GM21576 (cell line): Measurements from ENCODE around the gene PPM1L.

Experiments
- ATAC-seq: cut with Tn5 transposase; IDR thresholded peaks from one replicate; pipeline ENCODE4 v1.9.1; 2021; ENCODE audit warnings: mild to moderate bottlenecking, moderate library complexity; ENCODE audit not compliant: unreplicated experiment

Gene PPM1L

GRCh38 chr3:160758929-160759577 is 3.0 kb downstream of the PPM1L start:
- no peak for ATAC-seq

DNA sequence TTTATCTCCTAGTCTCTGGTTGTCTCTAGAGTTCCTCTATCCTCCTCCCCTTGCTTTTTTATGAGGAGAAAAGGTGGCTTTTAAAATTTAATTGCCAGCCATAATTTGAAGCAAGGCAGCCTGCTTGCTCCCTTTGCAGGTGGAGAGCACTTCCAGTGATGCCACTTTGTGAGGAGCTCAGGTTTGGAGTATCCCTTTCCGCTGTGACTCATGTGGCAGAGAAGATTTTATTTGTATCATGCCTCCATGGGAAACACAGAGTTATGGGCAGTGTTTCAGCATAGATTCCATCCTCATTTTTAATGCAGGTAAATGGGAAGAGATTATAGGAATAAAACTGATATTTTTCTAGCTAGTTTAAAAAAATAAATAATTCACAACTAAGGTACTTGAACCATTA is 7.0 kb downstream of the PPM1L start:
- ATAC-seq = no peak

DNA sequence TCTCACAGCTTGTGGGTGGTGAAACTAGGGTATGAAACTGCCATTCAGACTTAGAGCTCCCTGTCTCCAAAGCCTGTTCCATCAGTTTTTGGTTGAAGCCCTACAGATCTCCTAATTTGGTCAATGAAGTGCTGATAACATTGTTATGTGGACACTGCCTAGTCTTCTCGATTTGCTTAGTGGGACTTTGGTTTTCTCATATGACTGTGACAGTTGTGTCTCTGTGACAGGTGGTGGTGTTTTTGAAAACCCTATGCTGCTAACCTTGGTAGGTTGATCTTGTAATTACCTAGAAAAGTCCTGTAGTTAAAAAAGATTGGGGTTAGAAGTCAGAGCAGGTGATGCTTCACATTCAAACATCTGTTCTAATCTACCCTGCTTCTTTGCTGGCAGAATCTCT is 9.2 kb downstream of the PPM1L start:
- no peak for ATAC-seq

- ATAC-seq = no peak
These were observed 12.0 kb downstream of the PPM1L start for GRCh38 chr3:160768031-160768430.

GRCh38 chr3:160768918-160769317 is 12.9 kb downstream of the PPM1L start:
- no peak for ATAC-seq

GRCh38 chr3:160771811-160772459 is 15.9 kb downstream of the PPM1L start:
- no peak for ATAC-seq

DNA sequence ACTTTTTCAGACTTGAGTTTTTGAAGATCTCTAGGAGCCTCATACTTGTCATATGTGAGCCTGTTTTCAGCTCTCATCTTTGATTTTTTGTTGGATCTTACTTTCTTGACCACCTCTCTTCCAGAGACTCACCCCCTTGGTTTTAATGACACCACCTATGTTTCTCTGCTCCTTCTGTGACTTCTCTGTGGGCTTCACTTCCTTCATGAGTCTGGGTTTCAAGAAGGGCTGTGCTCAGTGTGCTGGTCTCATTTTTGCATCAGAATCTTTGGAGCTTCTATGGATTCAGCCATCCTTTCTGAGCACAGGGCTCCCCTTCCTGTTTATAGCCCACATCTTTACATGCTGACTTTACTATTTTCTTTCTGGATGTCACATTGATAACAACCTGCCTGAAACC is 17.7 kb downstream of the PPM1L start:
- ATAC-seq = no peak

- no peak for ATAC-seq
These were observed 18.1 kb downstream of the PPM1L start for GRCh38 chr3:160774172-160774571.

- ATAC-seq = no peak
These were observed 22.4 kb downstream of the PPM1L start for GRCh38 chr3:160778480-160778879.

DNA sequence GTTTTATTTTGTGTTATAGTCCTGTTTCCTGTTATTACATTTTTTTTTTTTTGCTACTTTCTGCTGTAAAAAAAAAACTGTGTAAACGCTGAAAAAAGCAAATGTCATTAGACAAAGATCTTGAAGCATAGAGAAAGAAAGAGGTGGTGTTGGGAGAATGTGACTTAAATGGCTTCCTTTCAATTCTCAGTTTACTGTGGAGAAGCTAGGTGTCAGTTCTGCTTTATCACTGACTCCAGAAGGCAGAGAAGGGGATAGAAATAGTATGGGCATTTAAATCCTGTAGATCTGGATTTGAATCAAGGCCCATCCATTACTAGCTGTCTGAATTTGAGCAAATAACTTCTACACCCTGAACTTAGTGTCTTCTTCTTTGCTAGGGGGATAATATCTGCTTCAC is 23.0 kb downstream of the PPM1L start:
- ATAC-seq = no peak

- no peak for ATAC-seq
These were observed 24.2 kb downstream of the PPM1L start for GRCh38 chr3:160780245-160780644.

GRCh38 chr3:160781402-160781801 is 25.4 kb downstream of the PPM1L start:
- ATAC-seq = no peak

DNA sequence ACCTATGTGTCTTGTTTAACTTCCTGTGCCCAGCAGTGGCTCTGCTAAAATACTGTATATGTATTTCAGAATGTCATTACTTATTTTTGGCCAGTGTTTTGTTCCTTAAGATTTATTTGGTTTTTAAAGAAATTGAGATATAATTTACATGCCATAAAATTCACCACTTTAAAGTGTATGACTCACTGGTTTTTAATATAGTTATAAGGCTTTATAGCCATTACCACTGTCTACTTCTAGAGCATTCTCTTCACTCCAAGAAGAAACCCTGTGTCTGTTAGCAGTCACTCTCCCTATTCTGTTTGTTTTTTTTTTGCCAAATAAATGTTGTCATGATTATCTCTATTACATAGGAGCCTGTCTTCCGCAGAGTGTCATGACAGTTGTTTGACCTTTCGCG is 25.8 kb downstream of the PPM1L start:
- ATAC-seq = no peak

- no peak for ATAC-seq
These were observed 28.8 kb downstream of the PPM1L start for GRCh38 chr3:160784853-160785252.

DNA sequence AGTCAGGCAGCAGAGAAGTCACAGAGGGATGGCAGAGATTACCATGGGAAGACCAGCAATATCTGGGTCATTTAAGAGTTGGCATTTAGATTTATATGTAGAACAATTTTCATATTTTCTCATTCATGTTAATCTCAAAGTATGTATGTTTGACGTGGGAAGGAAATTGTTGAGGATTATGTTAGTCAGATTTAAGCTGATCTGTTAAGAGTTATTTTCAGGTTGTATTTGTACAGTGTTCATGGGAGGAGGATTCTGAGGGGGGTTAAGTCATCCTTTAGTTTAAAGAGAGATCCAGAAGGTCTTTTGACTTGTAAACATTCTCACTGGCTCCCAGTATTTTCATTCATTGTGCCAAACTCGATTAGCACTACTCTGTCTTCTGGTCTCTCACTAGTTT is 34.7 kb downstream of the PPM1L start:
- no peak for ATAC-seq

DNA sequence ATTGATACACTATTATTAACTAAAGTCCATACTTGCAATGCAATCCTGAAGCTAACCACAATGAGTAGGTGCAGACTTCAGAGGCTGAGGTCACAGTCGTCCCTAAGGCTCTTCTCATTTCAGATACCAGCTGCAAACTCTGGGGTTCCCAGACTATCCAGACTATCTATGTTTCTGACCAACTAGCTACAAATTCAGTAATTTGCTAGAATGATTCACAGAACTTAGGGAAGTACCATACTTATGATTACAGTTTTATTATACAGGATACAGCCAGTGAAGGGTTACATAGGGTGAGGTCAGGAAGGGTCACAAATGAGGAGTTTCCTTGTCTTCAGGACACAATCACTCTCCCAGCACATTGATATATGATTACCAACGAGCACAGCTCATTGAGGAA is 36.5 kb downstream of the PPM1L start:
- ATAC-seq = no peak

DNA sequence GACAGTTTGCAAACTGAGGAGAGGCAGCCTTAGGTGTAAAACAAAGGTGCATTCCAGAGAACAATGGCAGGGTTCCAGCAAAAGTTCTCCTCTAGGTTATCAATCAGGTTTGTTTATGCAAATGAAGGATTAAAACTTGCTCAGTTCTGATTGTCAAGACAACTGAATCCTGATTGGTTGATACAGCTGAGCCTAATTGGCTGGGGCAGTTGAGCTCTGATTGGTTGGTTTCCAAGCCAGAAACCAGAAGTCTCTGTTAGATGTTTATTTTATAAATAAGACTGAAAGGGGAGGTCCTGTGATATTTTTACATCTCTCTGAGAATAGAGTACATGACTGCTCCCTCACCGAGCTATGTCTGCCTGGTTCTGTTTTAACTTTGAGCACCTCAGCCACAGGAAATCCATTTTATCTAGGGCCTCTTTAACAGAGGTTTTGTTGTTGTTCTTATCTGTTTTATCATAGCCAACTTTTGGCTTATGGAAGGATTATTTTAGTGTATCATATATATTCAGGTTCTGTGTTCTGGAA is 37.8 kb downstream of the PPM1L start:
- no peak for ATAC-seq

- ATAC-seq = no peak
These were observed 40.2 kb downstream of the PPM1L start for GRCh38 chr3:160796089-160796812.

- no peak for ATAC-seq
These were observed 40.8 kb downstream of the PPM1L start for GRCh38 chr3:160796813-160797164.

- no peak for ATAC-seq
These were observed 41.3 kb downstream of the PPM1L start for GRCh38 chr3:160797356-160797755.

DNA sequence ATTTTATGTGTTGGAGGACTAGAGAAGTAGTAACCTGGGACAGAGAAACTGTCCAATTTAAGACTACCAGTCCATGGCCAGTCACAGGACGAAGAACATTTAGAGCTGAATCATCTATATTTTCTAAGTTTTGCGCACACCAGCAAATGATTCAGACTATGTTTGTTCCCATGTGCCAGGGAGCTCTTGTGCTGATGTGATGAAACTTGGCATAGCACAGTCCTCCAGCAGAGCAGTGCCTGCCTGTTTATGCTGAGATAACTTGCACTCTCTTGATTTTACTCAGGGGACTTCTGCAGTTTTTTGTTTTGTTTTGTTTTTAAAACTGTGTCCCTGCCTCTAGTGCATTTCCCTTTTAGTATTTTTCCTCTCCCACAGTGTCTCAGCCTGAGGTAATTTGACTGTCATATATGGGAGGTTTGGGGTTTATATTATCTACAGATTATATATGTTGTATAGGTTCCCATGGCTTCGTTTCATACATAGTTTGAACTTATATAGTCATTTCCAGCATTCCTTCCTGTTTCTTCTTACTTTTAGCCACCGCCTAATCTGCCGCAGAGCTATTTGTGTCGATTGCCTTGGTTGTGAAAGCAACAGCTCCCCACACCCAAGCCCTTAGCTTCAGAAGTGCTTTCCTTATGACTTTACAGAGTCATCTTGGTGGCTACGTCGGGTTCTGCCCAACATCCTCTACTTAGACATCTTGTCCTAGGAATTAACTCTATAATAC is 45.5 kb downstream of the PPM1L start:
- peak; percentile 78 for ATAC-seq
